H1 (cell line): ENCODE data around the gene COL6A1.

Experiments used
- CTCF ChIP-seq, 3 experiments: IDR thresholded peaks; 1 replicate in 2 of 3; 2 replicates in 1 of 3; pipeline versions ENCODE4 v1.5.1 to v1.6.1; 2011; ENCODE audit warnings: low read length in 3 of 3, mild to moderate bottlenecking in 3 of 3, inconsistent platforms in 2 of 3, low read depth in 1 of 3, moderate library complexity in 1 of 3; ENCODE audit not compliant: insufficient read depth in 1 of 3; ENCODE audit errors: control extremely low read depth in 1 of 3
- EGR1 ChIP-seq: IDR thresholded peaks from 2 replicates; pipeline ENCODE4 v1.6.1; 2011; ENCODE audit warnings: low read depth, low read length, borderline replicate concordance
- EZH2 ChIP-seq: fragments of 200-600 bp; sonication (generic); IDR thresholded peaks from 2 replicates; pipeline ENCODE4 v1.7.1; 2012; ENCODE audit warnings: low read depth, mild to moderate bottlenecking, moderate library complexity, low read length, inconsistent platforms; ENCODE audit not compliant: severe bottlenecking
- MAFK ChIP-seq: IDR thresholded peaks from 2 replicates; pipeline ENCODE4 v1.6.1; 2012; ENCODE audit warnings: low read depth, mild to moderate bottlenecking, improper control_type of control experiment, low read length
- POLR2A ChIP-seq, 2 experiments: IDR thresholded peaks; 1 replicate in 1 of 2; 2 replicates in 1 of 2; pipeline ENCODE4 v1.6.1; 2011; ENCODE audit warnings: low read depth in 2 of 2, low read length in 2 of 2, mild to moderate bottlenecking in 2 of 2; ENCODE audit errors: control extremely low read depth in 1 of 2
- POLR2AphosphoS5 ChIP-seq: IDR thresholded peaks from 2 replicates; pipeline ENCODE4 v1.6.1; 2011; ENCODE audit warnings: low read depth, low read length
- RAD21 ChIP-seq, 2 experiments: IDR thresholded peaks in 1 of 2; conservative IDR thresholded peaks in 1 of 2; 2 replicates each; pipeline ENCODE4 v1.6.1; 2011; ENCODE audit warnings: low read depth in 2 of 2, low read length in 2 of 2, improper control_type of control experiment in 1 of 2, inconsistent platforms in 1 of 2, mild to moderate bottlenecking in 1 of 2, moderate library complexity in 1 of 2
- TAF1 ChIP-seq: IDR thresholded peaks from 2 replicates; pipeline ENCODE4 v1.6.1; 2011; ENCODE audit warnings: mild to moderate bottlenecking, low read depth, low read length
- ZNF274 ChIP-seq: IDR thresholded peaks from 2 replicates; pipeline ENCODE4 v1.7.0; 2012; ENCODE audit warnings: low read length, borderline replicate concordance; ENCODE audit errors: extremely low read depth

GRCh38 chr21:45935628-45936027 is 45.9 kb upstream of the COL6A1 start:
- TF ChIP-seq POLR2A (IDR thresholded peaks at IDR 0.05; ENCODE audit: control extremely low read depth in 1 of 2, low read depth in 2 of 2, low read length in 2 of 2) (no peak), TAF1 (no peak), EZH2 (no peak), MAFK (no peak), EGR1 (no peak), ZNF274 (no peak), RAD21 (IDR thresholded peaks at IDR 0.05 in 1 of 2, conservative IDR thresholded peaks at IDR 0.05 in 1 of 2; ENCODE audit: low read depth in 2 of 2, low read length in 2 of 2) (no peak), CTCF (IDR thresholded peaks at IDR 0.05; ENCODE audit: control extremely low read depth in 1 of 3, insufficient read depth in 1 of 3, low read depth in 1 of 3, low read length in 3 of 3) (no peak), POLR2AphosphoS5 (no peak)
